ENCODE results near the gene MAST4.

DNA sequence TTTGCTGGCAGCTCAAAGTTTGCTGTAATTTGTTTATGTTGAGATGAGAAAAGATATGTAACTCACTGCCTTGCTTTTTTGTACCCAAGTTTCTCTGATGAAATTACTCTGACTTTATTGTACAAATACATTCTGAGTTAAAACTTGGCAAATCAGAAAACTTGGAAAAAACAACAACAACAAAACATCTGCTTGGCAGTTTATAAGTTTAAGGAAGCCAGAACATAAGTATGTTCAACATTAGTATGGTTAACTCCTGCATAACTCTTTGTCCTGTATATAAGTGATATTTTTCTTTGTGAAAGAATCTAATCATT lies 233.1 kb downstream of the MAST4 start:
- TF ChIP-seq TAF1 (IDR thresholded peaks at IDR 0.05; ENCODE audit: borderline replicate concordance, low read depth, low read length) (no peak), POLR2A (IDR thresholded peaks at IDR 0.05; ENCODE audit: low read depth, low read length) (no peak)

Measured in GM12892 (cell line).